Measurements from ENCODE around the gene ABCC4. TPM values are rescaled to one million over a fixed set of nuclear protein-coding genes. Genes with fewer than 3 reads are reported as not detected.
A peak's percentile ranks its signal among the peaks of the same experiment; 100 is the strongest.

Gene ABCC4
- polyA plus RNA-seq, 1 donor from 2014 or later: 5.6 TPM

DNA sequence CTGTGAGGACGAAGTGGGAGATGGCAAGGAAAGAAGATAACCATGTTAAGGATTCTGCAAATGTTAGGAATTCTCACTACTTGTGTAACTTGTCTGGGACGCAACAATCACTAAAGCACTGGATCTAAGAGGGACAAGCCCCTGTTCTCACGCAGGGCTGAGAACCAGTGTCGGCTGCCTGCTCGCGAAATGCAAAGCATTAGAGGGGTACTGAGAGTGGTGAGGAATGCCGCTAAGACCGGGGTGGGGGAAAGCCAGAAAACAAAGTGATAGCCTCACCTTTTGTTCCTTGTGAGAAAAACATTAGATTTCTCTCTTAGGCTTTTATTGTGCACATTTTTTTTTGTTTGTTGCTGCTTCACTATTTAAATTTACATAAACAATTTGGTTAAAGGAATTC, 241.9 kb downstream of the ABCC4 start:
- Mint-ChIP-seq H3K4me1 (peaks cover 0 to 1% (median 0%) of the 10 kb centered on the region in 3 donors), H3K4me3 (no peak overlapping the region), H3K27ac (no peak overlapping the region), H3K27me3 (no peaks in the 10 kb centered on the region), H3K9me3 (no peaks in the 10 kb centered on the region), H3K36me3 (peaks cover 11% of the 10 kb centered on the region)

DNA sequence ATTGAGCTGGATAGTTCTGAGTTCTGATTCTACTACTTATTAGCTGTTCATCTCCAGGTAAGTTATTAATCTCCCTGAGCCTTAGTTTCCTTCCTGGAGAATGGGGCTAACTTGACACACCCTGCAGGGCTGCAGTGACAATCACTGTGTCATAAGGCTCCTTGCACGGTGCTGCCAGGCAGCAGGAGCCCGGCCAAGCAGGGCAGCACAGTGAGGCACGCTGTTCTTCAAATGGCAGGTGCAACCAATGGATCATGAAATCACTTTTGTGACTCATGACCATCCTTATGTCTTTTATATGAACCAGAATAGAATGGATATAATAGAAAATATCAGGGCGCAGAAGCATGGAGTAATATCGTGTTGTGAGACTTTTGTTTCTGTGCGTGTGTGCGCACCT, 242.6 kb downstream of the ABCC4 start:
- Mint-ChIP-seq H3K27me3 (no peaks in the 10 kb centered on the region), H3K27ac (no peak overlapping the region), H3K36me3 (peaks cover 14% of the 10 kb centered on the region), H3K4me1 (peaks cover 0 to 1% (median 0%) of the 10 kb centered on the region in 3 donors), H3K4me3 (no peak overlapping the region), H3K9me3 (no peaks in the 10 kb centered on the region)

DNA sequence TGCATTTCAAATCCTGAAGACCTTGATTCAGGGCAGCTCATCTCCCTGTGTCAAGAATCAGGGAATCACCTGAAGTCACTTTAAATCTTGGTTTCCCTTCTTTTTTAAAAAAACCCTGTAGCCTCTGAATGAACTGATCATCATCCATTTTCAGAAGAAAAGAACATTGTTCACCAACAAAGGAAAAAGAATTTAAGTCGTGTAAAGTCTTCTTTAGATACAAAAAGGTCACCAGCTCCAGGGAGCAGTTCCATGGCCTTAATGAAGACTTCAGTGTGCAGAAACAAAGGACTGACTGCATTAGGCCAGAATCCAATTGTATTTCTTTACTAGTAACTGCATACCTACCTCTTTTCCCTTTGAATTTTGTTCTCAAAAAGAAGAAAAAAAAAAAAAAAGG, 245.0 kb downstream of the ABCC4 start:
- no peaks in the 10 kb centered on the region for H3K27me3 Mint-ChIP-seq
- H3K4me3 Mint-ChIP-seq: no peak overlapping the region
- no peak overlapping the region for H3K27ac Mint-ChIP-seq
- peaks cover 0 to 1% (median 0%) of the 10 kb centered on the region in 3 donors for H3K4me1 Mint-ChIP-seq
- H3K9me3 Mint-ChIP-seq: no peaks in the 10 kb centered on the region
- H3K36me3 Mint-ChIP-seq: peaks cover 10% of the 10 kb centered on the region

DNA sequence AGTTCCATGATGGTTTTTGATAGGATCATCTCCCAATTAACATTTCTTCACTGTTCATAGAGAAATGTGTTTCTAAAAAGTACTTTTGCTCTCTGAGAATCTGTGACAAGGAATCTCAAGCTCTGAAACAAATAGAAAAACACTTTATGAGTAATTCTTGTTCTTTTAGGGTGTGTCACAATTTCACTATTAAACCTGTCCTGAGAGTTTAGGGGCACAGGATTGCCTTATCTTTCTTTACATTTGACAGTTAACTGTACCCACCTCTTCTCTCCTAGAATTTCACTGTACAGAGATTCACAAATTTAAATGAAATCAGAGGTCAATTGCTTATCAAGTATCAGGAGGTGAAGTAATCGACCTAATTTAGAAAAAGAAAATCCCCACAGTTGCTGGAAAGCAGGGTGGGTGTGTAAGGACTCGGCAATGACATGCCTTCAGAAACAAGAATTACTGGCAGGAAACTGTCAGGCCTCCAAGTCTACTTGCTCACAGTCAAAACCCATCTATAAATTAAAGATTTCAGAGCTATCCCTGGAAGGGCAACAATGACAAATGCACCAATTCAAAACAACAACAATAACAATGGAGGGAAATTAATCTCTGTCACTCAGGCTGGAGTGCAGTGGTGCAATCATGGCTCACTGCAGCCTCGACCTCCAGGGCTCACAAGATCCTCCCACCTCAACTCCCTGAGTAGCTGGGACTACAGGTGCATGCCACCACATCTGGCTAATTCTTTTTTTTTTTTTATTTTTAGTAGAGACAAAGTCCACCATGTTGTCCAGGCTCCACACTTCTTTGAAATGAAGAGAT, 250.2 kb downstream of the ABCC4 start:
- Mint-ChIP-seq H3K36me3 (peaks cover 10% of the 10 kb centered on the region), H3K4me1 (no peaks in the 10 kb centered on the region), H3K27ac (peak overlapping the region in 2 of 3 donors; percentile 5 to 35), H3K9me3 (no peaks in the 10 kb centered on the region), H3K4me3 (no peak overlapping the region), H3K27me3 (no peaks in the 10 kb centered on the region)

DNA sequence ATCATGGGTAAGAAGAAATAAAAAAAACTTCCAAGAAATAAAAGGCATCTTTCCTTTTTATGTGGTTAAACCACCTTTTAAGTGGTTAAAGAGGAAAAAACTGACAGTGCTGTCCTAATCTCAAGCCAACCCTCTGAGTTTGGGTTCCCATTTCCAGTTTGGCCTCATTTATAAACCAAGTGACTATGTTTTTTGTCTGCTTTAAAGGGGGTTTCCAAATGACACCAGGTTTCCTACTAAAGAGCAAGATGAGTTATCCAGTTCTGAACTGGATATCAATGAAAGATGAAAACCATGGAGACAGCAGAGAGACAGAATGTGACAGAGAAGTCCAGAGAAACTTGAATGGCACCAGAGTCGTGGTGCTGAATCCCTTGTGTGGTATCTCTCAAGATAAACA, 251.5 kb downstream of the ABCC4 start:
- Mint-ChIP-seq H3K4me3 (no peak overlapping the region), H3K4me1 (no peaks in the 10 kb centered on the region), H3K36me3 (peaks cover 7% of the 10 kb centered on the region), H3K27ac (no peak overlapping the region), H3K9me3 (no peaks in the 10 kb centered on the region), H3K27me3 (no peaks in the 10 kb centered on the region)

DNA sequence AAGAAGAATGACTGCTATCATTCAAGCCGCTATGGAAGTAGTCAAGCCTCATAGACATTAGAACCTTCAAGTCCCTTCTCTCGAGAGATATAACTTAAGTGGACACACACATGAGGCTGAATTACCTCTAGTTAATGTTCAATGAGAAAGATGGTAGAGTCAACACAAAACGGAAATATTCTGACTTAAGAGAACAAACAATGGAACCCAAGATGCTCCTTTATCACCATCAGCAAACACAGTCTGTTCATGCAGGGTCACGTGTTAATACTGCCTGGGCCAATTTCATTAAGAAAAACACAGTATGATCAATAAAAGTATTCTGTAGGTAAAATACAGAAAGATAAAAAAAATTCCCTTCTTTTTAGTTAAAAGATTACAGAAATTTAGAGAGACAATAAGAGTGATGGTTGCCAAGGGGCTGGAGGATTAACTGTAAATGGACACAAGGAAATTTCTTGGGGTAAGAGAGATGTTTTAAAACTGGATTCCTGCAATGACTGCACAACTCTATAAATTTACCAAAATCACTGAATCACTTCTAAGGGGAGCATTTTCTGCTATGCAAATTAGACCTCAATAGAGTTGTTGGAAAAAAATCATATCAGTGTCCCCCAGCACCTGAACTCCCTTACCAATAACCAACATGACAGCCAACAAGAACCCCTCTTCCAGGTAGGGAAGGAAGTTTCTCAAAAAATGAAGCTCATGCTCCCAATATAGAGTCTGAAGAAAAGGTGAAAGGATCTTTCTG, 256.6 kb downstream of the ABCC4 start:
- Mint-ChIP-seq H3K4me1 (no peaks in the 10 kb centered on the region), H3K27ac (no peak overlapping the region), H3K27me3 (no peaks in the 10 kb centered on the region), H3K36me3 (peaks cover 21% of the 10 kb centered on the region), H3K9me3 (peaks cover 0 to 3% (median 0%) of the 10 kb centered on the region in 3 donors), H3K4me3 (no peak overlapping the region)

DNA sequence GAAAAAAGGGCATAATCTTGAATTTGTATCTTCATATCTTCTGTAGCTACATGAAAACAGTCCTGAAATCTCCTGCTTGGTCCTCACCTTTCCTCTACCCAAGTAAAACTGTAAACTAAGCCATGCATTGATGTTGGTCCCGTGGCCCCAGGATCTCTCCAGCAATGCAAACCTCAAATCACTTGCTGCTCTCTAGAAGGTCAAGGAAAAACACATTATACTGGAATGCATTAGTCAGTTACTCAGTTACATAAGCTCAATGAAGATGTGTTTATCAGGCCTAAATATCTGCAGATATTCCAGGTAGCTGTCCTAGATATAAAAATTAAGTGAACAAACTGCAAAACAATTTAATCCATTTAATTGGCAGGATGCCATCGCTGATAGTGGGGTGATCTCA, 261.8 kb downstream of the ABCC4 start:
- no peak overlapping the region for H3K27ac Mint-ChIP-seq

DNA sequence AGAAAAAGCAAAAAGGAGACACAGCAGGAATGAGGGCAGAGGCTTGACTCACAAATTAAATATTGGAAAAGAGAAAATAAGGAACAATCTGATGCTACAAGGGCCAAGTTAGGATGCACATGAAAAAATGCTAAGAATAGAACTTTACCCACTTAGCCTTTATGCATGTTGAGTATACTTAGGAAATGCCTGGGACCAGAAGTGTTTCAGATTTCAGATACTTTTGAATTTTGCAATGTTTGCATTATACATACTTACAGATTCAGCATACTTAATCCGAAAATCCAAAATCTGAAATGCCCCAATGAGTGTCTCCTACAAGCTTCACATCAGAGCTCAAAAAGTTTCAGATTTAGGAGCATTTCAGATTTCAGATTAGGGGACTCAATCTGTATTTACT, 262.3 kb downstream of the ABCC4 start:
- Mint-ChIP-seq H3K36me3 (peaks cover 18% of the 10 kb centered on the region), H3K4me1 (no peaks in the 10 kb centered on the region), H3K27ac (no peak overlapping the region), H3K9me3 (peaks cover 0 to 3% (median 0%) of the 10 kb centered on the region in 3 donors), H3K27me3 (no peaks in the 10 kb centered on the region), H3K4me3 (no peak overlapping the region)

More for the DNA sequence above, 261.8 kb downstream of the ABCC4 start:
- Mint-ChIP-seq H3K9me3 (peaks cover 0 to 3% (median 0%) of the 10 kb centered on the region in 3 donors), H3K27me3 (no peaks in the 10 kb centered on the region), H3K36me3 (peaks cover 20% of the 10 kb centered on the region), H3K4me3 (no peak overlapping the region), H3K4me1 (no peaks in the 10 kb centered on the region)

DNA sequence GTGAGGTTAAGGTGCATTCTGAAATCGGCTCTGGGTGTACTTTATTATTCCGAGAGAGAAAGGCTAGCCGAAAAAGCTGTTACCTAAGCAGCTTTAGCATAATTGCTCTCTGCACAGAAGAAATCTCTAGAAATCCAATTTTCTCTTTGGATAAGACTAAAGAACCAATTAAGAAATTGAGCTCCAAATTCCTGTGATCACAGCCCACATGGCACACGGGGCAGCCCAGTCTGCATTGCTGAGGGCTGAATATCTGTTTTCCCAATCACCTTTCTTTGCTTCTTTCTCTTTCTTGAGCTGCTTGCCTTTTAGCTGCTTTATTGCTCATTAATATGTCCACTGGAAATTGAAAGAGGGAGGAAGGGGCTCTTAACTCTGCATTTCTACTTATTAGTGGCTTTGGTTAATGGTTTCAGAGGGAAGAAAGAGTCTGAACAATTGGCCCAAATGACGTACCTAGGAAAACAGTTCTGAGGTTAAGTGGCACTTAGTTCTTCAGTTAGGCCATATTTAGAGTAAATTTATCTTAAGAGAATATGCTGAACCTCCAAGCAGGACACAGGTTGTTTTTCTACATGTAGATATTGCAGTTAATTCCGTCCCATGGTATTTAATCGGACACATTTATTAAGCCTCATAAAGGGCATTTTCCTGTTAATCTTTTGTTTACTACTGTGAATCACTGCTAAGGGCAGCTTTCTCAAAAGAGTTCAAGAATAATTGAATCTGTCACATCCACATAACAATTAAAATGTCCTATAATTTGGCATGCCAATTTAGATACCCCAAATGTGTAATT, 265.7 kb downstream of the ABCC4 start:
- no peak overlapping the region for H3K4me3 Mint-ChIP-seq
- H3K27me3 Mint-ChIP-seq: no peaks in the 10 kb centered on the region
- H3K4me1 Mint-ChIP-seq: no peaks in the 10 kb centered on the region
- peaks cover 4% of the 10 kb centered on the region for H3K36me3 Mint-ChIP-seq
- no peaks in the 10 kb centered on the region for H3K9me3 Mint-ChIP-seq
- no peak overlapping the region for H3K27ac Mint-ChIP-seq

DNA sequence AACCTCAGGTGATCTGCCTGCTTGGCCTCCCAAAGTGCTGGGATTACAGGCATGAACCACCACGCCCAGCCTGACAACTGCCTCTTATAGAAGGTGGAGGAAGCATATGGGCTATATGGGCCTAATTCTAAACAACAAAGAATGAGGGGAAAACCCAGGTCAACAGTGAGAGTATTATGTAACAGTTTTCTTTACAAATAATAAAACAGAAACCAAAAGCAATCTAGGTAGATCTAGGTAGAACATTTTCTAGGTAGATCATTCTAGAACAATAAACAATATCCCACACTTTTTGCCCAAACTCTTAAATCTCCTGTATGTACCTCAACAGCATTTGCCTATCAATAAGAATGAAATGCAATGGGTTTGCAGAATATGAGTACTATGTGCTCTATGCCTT, 267.4 kb downstream of the ABCC4 start:
- Mint-ChIP-seq H3K4me3 (peak overlapping the region in 1 of 4 donors; percentile 31), H3K27me3 (no peaks in the 10 kb centered on the region), H3K36me3 (peaks cover 4% of the 10 kb centered on the region), H3K4me1 (no peaks in the 10 kb centered on the region), H3K9me3 (no peaks in the 10 kb centered on the region), H3K27ac (peak overlapping the region in 1 of 3 donors; percentile 47)

DNA sequence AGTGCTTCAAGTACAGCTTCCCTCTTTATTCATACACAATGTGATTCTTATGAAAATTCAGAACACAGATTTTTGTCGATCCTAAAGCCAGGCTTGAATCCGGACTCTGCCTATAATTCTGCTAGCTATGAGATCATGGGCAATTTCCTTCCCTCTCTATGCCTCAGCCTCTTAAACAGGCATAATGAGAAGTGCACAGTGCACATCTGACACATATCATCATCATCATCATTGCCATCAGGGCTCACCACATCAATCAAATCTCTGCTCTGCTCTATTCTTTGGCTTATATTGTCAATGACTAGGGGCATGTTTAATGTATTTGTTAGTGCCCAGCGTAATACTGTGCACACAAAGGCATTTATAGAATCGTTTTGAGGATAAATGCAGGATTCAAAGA, 269.1 kb downstream of the ABCC4 start:
- Mint-ChIP-seq H3K27ac (no peak overlapping the region), H3K9me3 (no peaks in the 10 kb centered on the region), H3K36me3 (peaks cover 14% of the 10 kb centered on the region), H3K4me1 (no peaks in the 10 kb centered on the region), H3K4me3 (no peak overlapping the region), H3K27me3 (no peaks in the 10 kb centered on the region)

DNA sequence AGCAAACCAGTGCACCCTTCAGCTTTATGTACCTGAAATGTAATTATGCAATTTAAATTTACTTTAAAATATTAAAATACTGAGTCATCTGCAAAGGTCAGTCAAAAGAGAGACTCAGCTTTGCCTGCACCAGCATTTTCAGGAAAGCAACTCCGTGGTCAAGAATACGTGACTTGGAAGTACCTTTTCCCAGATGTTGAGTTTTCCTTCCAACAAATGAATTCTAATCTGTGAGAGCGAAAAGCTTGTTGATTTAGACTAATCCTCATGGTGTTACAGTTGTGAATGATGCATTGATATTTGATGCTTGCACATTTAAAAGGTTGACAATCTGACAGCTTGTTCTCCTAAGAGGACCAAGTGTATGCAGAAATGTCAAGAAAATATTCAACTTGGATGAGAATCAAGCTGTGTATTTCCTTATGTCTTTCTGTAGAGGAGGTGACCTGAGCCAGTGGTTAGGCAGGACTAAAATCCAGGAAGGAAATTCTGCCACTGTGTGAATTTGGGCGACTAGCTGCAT, 270.4 kb downstream of the ABCC4 start:
- Mint-ChIP-seq H3K27ac (no peak overlapping the region), H3K27me3 (no peaks in the 10 kb centered on the region), H3K4me3 (no peak overlapping the region), H3K4me1 (no peaks in the 10 kb centered on the region), H3K36me3 (peaks cover 14% of the 10 kb centered on the region), H3K9me3 (no peaks in the 10 kb centered on the region)

DNA sequence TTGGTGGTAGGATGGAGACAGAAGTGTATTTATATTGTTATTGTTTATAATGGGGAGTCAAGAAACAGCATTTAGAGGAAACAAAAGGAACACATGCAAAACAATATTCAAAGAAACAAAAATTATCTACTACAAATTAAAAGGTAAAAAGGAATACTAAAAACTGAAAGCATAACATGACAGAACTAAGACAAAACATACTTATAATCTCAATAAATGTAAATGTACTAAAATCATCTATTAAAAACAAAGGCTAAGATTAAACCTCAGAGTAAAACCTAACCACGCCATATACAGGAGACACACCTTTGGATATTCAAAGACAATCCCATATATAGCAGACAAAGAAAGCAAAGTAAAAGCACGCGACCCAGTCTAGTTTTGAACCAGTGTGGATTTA, 273.6 kb downstream of the ABCC4 start:
- no peaks in the 10 kb centered on the region for H3K4me1 Mint-ChIP-seq
- H3K27me3 Mint-ChIP-seq: no peaks in the 10 kb centered on the region
- no peak overlapping the region for H3K4me3 Mint-ChIP-seq
- H3K27ac Mint-ChIP-seq: no peak overlapping the region
- H3K36me3 Mint-ChIP-seq: peaks cover 21% of the 10 kb centered on the region
- no peaks in the 10 kb centered on the region for H3K9me3 Mint-ChIP-seq

DNA sequence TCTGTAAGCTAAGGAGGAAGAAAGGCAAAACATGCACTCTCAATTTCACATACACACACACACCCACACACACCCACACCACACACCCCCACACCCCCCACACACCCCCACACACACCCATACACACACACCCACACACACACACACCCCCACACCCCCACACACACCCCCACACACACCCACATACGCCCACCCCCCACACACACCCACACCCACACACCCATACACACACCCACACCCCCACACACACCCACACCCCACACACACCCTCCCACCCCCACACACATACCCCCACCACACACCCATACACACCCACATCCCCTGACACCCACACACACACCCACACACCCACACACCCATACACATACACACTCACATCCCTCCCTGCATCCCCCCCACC, 276.1 kb downstream of the ABCC4 start:
- Mint-ChIP-seq H3K9me3 (no peaks in the 10 kb centered on the region), H3K4me3 (no peak overlapping the region), H3K27ac (no peak overlapping the region), H3K4me1 (no peaks in the 10 kb centered on the region), H3K36me3 (peaks cover 32% of the 10 kb centered on the region), H3K27me3 (no peaks in the 10 kb centered on the region)

DNA sequence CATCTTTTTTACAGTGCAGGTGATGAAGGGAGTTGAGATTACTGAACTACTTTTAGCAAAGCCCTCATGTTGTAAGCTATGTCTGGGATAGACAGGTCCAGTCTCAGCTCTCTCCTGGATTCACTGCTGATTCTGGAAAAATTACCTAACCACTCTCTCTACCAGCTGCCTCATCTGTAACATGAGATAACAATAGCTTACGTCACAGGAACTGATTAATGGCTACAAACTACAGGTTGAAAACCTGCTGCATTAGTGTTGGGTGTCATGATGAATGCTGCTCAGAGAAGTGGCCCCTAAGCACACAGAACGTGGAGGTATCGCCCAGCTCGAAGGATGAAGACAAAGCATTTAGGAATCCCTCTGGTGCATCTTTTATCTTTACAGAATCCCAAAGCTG, 277.8 kb downstream of the ABCC4 start:
- Mint-ChIP-seq H3K27ac (no peak overlapping the region), H3K4me1 (no peaks in the 10 kb centered on the region), H3K4me3 (no peak overlapping the region), H3K9me3 (peaks cover 0 to 4% (median 2%) of the 10 kb centered on the region in 3 donors), H3K36me3 (peaks cover 33% of the 10 kb centered on the region), H3K27me3 (no peaks in the 10 kb centered on the region)

Data from IgD-negative memory B cell (primary cell).